SK-N-SH treated with all-trans-retinoic acid at 6 μM for 48 hours (cell line): Measurements from ENCODE around the gene KCNJ13.

Experiments
- ATAC-seq: fragments of 200-7000 bp; cut with Tn5 transposase; 3 replicates; pipeline ENCODE4 v1.9.1; 2020; ENCODE audit warnings: mild to moderate bottlenecking, moderate library complexity
- ARNTL ChIP-seq: fragments of 450-650 bp; formaldehyde crosslinking; IDR thresholded peaks from 2 replicates; pipeline ENCODE4 v1.5.0; 2020; ENCODE audit warnings: low read depth, mild to moderate bottlenecking, moderate library complexity, borderline replicate concordance
- BACH2 ChIP-seq: fragments of 250-450 bp; sonication (Bioruptor Pico); IDR thresholded peaks from 2 replicates; pipeline ENCODE4 v1.9.0; 2021; ENCODE audit warnings: mild to moderate bottlenecking, borderline replicate concordance
- CREB5 ChIP-seq: fragments of 250-450 bp; sonication (Bioruptor Pico); IDR thresholded peaks from 2 replicates; pipeline ENCODE4 v1.5.1; 2020; ENCODE audit warnings: low read depth, mild to moderate bottlenecking, moderate library complexity
- CSDC2 ChIP-seq: fragments of 250-450 bp; sonication (Bioruptor Pico); IDR thresholded peaks from 2 replicates; pipeline ENCODE4 v1.5.0; 2020; ENCODE audit warnings: mild to moderate bottlenecking, moderate library complexity
- CSRNP3 ChIP-seq: fragments of 250-450 bp; sonication (Bioruptor Pico); IDR thresholded peaks from 2 replicates; pipeline ENCODE4 v1.5.1; 2021; ENCODE audit warnings: mild to moderate bottlenecking, moderate library complexity
- ESRRG ChIP-seq: fragments of 250-450 bp; sonication (Bioruptor Pico); IDR thresholded peaks from 2 replicates; pipeline ENCODE4 v1.6.1; 2021; ENCODE audit warnings: mild to moderate bottlenecking
- GLIS3 ChIP-seq: fragments of 250-450 bp; sonication (Bioruptor Pico); IDR thresholded peaks from 2 replicates; pipeline ENCODE4 v1.5.0; 2020; ENCODE audit warnings: mild to moderate bottlenecking, moderate library complexity
- OSR1 ChIP-seq: fragments of 250-450 bp; sonication (Bioruptor Pico); IDR thresholded peaks from 2 replicates; pipeline ENCODE4 v1.8.0; 2022; ENCODE audit warnings: moderate library complexity, mild to moderate bottlenecking, inconsistent platforms
- PATZ1 ChIP-seq: fragments of 250-450 bp; sonication (Bioruptor Pico); IDR thresholded peaks from 2 replicates; pipeline ENCODE4 v1.8.0; 2020; ENCODE audit warnings: mild to moderate bottlenecking, moderate library complexity, borderline replicate concordance
- POU6F1 ChIP-seq: fragments of 250-450 bp; sonication (Bioruptor Pico); IDR thresholded peaks from 2 replicates; pipeline ENCODE4 v1.8.0; 2021; ENCODE audit warnings: low read depth, mild to moderate bottlenecking, moderate library complexity, borderline replicate concordance
- PPARA ChIP-seq: fragments of 250-450 bp; sonication (Bioruptor Pico); IDR thresholded peaks from 2 replicates; pipeline ENCODE4 v1.5.0; 2020; ENCODE audit warnings: mild to moderate bottlenecking, borderline replicate concordance
- RARB ChIP-seq: fragments of 250-450 bp; sonication (Bioruptor Pico); IDR thresholded peaks from 2 replicates; pipeline ENCODE4 v1.8.0; 2021; ENCODE audit warnings: mild to moderate bottlenecking, moderate library complexity
- SNAI2 ChIP-seq: fragments of 250-450 bp; sonication (Bioruptor Pico); IDR thresholded peaks from 2 replicates; pipeline ENCODE4 v1.5.0; 2020; ENCODE audit warnings: mild to moderate bottlenecking, moderate library complexity
- TCF4 ChIP-seq: fragments of 250-450 bp; sonication (Bioruptor Pico); IDR thresholded peaks from 2 replicates; pipeline ENCODE4 v1.8.0; 2021; ENCODE audit warnings: mild to moderate bottlenecking, moderate library complexity, borderline replicate concordance
- TOX ChIP-seq: fragments of 250-450 bp; sonication (Bioruptor Pico); IDR thresholded peaks from 2 replicates; pipeline ENCODE4 v1.8.0; 2021; ENCODE audit warnings: mild to moderate bottlenecking, moderate library complexity, borderline replicate concordance
- TSHZ2 ChIP-seq: fragments of 250-450 bp; sonication (Bioruptor Pico); IDR thresholded peaks from 2 replicates; pipeline ENCODE4 v1.5.0; 2020; ENCODE audit warnings: mild to moderate bottlenecking, moderate library complexity
- ZC3H10 ChIP-seq: fragments of 250-450 bp; sonication (Bioruptor Pico); IDR thresholded peaks from 2 replicates; pipeline ENCODE4 v1.5.1; 2021; ENCODE audit warnings: mild to moderate bottlenecking, moderate library complexity
- ZNF565 ChIP-seq: fragments of 450-650 bp; formaldehyde crosslinking; conservative IDR thresholded peaks from 2 replicates; pipeline ENCODE4 v1.5.0; 2020; ENCODE audit warnings: low read depth, mild to moderate bottlenecking, moderate library complexity
- ZNF70 ChIP-seq: fragments of 450-650 bp; formaldehyde crosslinking; IDR thresholded peaks from 2 replicates; pipeline ENCODE4 v1.5.0; 2020; ENCODE audit warnings: mild to moderate bottlenecking, moderate library complexity
- ZNF8 ChIP-seq: fragments of 450-650 bp; formaldehyde crosslinking; IDR thresholded peaks from 2 replicates; pipeline ENCODE4 v1.5.0; 2020; ENCODE audit warnings: mild to moderate bottlenecking, moderate library complexity

Gene KCNJ13

GRCh38 chr2:232748038-232748437 lies 28.3 kb downstream of the KCNJ13 start (continued):
- no peak for TF ChIP-seq POU6F1 (CRISPR knock-in tag)
- TF ChIP-seq CSDC2, result no peak
- no peak for TF ChIP-seq PATZ1 (CRISPR knock-in tag)
- no peak for TF ChIP-seq ZNF565 (CRISPR knock-in tag)
- TF ChIP-seq ZNF8 (CRISPR knock-in tag), result no peak
- no peak for TF ChIP-seq ZC3H10 (CRISPR knock-in tag)
- TF ChIP-seq, all 23 proteins: peak for 0

GRCh38 chr2:232744963-232745362 lies 31.4 kb downstream of the KCNJ13 start:
- no peak for ATAC-seq
- TF ChIP-seq CSDC2, result no peak

GRCh38 chr2:232741972-232742371 lies 34.4 kb downstream of the KCNJ13 start:
- TF ChIP-seq ARNTL (no peak), RARB (CRISPR knock-in tag) (no peak), CSDC2 (no peak), BACH2 (no peak), PATZ1 (CRISPR knock-in tag) (no peak)
- no peak for ATAC-seq

- ATAC-seq, result no peak
These were observed 35.1 kb downstream of the KCNJ13 start for GRCh38 chr2:232741294-232741693.

More at GRCh38 chr2:232741294-232741693, 35.1 kb downstream of the KCNJ13 start:
- TF ChIP-seq BACH2 (no peak), PPARA (no peak), CREB5 (CRISPR knock-in tag) (no peak), TSHZ2 (CRISPR knock-in tag) (no peak), SNAI2 (CRISPR knock-in tag) (no peak), POU6F1 (CRISPR knock-in tag) (no peak), ZC3H10 (CRISPR knock-in tag) (no peak), ZNF70 (CRISPR knock-in tag) (no peak), ZNF565 (CRISPR knock-in tag) (no peak), GLIS3 (CRISPR knock-in tag) (no peak), TOX (CRISPR knock-in tag) (no peak), CSDC2 (no peak), RARB (CRISPR knock-in tag) (no peak), TCF4 (CRISPR knock-in tag) (no peak), PATZ1 (CRISPR knock-in tag) (no peak), ESRRG (CRISPR knock-in tag) (no peak), ZNF8 (CRISPR knock-in tag) (no peak), OSR1 (CRISPR knock-in tag) (no peak), CSRNP3 (CRISPR knock-in tag) (no peak)
